Hepatocyte (in vitro differentiated cells): ENCODE results near the gene PDCL2. TPM values are rescaled to one million over a fixed set of nuclear protein-coding genes. Genes with fewer than 3 reads are reported as not detected.

Source experiments
- DNase-seq: peaks from one replicate; pipeline ENCODE4 v3.0.0-alpha.2; 2016; ENCODE audit warnings: low spot score
- H2AFZ ChIP-seq: fragments of 200-600 bp; sonication (generic); 2 replicates; pipeline ENCODE4 v1.6.0; 2016; ENCODE audit warnings: antibody characterized with exemption, mild to moderate bottlenecking
- H3K27ac ChIP-seq: fragments of 200-600 bp; sonication (generic); 2 replicates; pipeline ENCODE4 v1.5.1; 2016; ENCODE audit warnings: mild to moderate bottlenecking
- H3K27me3 ChIP-seq: fragments of 200-600 bp; sonication (generic); 2 replicates; pipeline ENCODE4 v1.6.1; 2016
- H3K36me3 ChIP-seq: fragments of 200-600 bp; sonication (generic); replicated peaks from 2 replicates; pipeline ENCODE4 v1.5.1; 2016; ENCODE audit warnings: low read depth; ENCODE audit not compliant: insufficient read depth
- H3K4me1 ChIP-seq: fragments of 200-600 bp; sonication (generic); 2 replicates; pipeline ENCODE4 v1.5.1; 2016; ENCODE audit warnings: mild to moderate bottlenecking, moderate library complexity; ENCODE audit not compliant: insufficient read depth
- H3K4me2 ChIP-seq: fragments of 200-600 bp; sonication (generic); 2 replicates; pipeline ENCODE4 v1.6.0; 2016
- H3K4me3 ChIP-seq: fragments of 200-600 bp; sonication (generic); 2 replicates; pipeline ENCODE4 v1.5.1; 2016; ENCODE audit warnings: mild to moderate bottlenecking
- H3K79me2 ChIP-seq: fragments of 200-600 bp; sonication (generic); 2 replicates; pipeline ENCODE4 v1.6.0; 2017; ENCODE audit warnings: mild to moderate bottlenecking
- H3K9me2 ChIP-seq: fragments of 200-600 bp; sonication (generic); replicated peaks from 2 replicates; pipeline ENCODE4 v1.6.0; 2017; ENCODE audit warnings: mild to moderate bottlenecking; ENCODE audit not compliant: insufficient read depth
- H3K9me3 ChIP-seq: fragments of 200-600 bp; sonication (generic); 2 replicates; pipeline ENCODE4 v1.5.1; 2016; ENCODE audit warnings: low read depth, mild to moderate bottlenecking
- H4K20me1 ChIP-seq: fragments of 200-600 bp; sonication (generic); 2 replicates; pipeline ENCODE4 v1.6.0; 2016; ENCODE audit warnings: mild to moderate bottlenecking; ENCODE audit not compliant: insufficient read depth, poor library complexity, severe bottlenecking
- EZH2 ChIP-seq: fragments of 200-600 bp; sonication (generic); IDR thresholded peaks from 2 replicates; pipeline ENCODE4 v1.6.1; 2016; ENCODE audit warnings: antibody characterized with exemption, mild to moderate bottlenecking, borderline replicate concordance
- EZH2phosphoT487 ChIP-seq: fragments of 200-600 bp; sonication (generic); IDR thresholded peaks from one replicate; pipeline ENCODE4 v1.6.1; 2018; ENCODE audit warnings: antibody characterized with exemption, mild to moderate bottlenecking, low read depth, moderate library complexity; ENCODE audit not compliant: unreplicated experiment, severe bottlenecking
- WGBS: methylation state at CpG from one replicate; pipeline ENCODE4 v1.1.6; 2016; ENCODE audit warnings: low lambda C conversion rate; ENCODE audit errors: missing lambda C conversion rate; 5-methylcytosine and 5-hydroxymethylcytosine counted together
- polyA plus RNA-seq: library from polyadenylated mRNA; unstranded; fragments of >200 nt; fragmentation: Nextera tagmentation; extraction: Ambion mirVana; gene quantifications from 2 replicates; pipeline ENCODE4 v1.2.1, GENCODE V29; 2016
- total RNA-seq: library from RNA; depleted of rRNA; stranded (reverse); fragments of >200 nt; gene quantifications from 2 replicates; pipeline ENCODE4 v1.2.3, GENCODE V29; 2014
- TF ChIP-seq, protein P1 (sequence below): fragments of 200-600 bp; sonication (generic); IDR thresholded peaks from 2 replicates; pipeline ENCODE4 v1.5.1; 2016; ENCODE audit warnings: antibody characterized with exemption, mild to moderate bottlenecking; ENCODE audit not compliant: poor library complexity

Gene PDCL2
- total and polyA plus RNA-seq, 2 experiments from 2014 or later: not detected

GRCh38 chr4:55524844-55525571, 67.0 kb downstream of the PDCL2 start:
- H3K4me3 ChIP-seq: no peak overlapping the region
- H3K4me1 ChIP-seq: no peaks in the 10 kb centered on the region
- H3K4me2 ChIP-seq: no peak overlapping the region
- H3K79me2 ChIP-seq: peaks cover 96% of the 10 kb centered on the region
- no peak overlapping the region for H3K27ac ChIP-seq
- no peaks in the 10 kb centered on the region for H3K27me3 ChIP-seq
- 92% methylated on average over 4 of the region's 4 CpGs for WGBS
- H2AFZ ChIP-seq: no peak overlapping the region
- no peaks in the 10 kb centered on the region for H3K36me3 ChIP-seq
- TF ChIP-seq EZH2: no peak
- TF ChIP-seq EZH2phosphoT487: no peak
- TF ChIP-seq, protein P1, sequence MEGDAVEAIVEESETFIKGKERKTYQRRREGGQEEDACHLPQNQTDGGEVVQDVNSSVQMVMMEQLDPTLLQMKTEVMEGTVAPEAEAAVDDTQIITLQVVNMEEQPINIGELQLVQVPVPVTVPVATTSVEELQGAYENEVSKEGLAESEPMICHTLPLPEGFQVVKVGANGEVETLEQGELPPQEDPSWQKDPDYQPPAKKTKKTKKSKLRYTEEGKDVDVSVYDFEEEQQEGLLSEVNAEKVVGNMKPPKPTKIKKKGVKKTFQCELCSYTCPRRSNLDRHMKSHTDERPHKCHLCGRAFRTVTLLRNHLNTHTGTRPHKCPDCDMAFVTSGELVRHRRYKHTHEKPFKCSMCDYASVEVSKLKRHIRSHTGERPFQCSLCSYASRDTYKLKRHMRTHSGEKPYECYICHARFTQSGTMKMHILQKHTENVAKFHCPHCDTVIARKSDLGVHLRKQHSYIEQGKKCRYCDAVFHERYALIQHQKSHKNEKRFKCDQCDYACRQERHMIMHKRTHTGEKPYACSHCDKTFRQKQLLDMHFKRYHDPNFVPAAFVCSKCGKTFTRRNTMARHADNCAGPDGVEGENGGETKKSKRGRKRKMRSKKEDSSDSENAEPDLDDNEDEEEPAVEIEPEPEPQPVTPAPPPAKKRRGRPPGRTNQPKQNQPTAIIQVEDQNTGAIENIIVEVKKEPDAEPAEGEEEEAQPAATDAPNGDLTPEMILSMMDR: no peak
- no peaks in the 10 kb centered on the region for H3K9me3 ChIP-seq
- H3K9me2 ChIP-seq: no peaks in the 10 kb centered on the region
- no peak for DNase-seq
- H4K20me1 ChIP-seq: no peaks in the 10 kb centered on the region

DNA sequence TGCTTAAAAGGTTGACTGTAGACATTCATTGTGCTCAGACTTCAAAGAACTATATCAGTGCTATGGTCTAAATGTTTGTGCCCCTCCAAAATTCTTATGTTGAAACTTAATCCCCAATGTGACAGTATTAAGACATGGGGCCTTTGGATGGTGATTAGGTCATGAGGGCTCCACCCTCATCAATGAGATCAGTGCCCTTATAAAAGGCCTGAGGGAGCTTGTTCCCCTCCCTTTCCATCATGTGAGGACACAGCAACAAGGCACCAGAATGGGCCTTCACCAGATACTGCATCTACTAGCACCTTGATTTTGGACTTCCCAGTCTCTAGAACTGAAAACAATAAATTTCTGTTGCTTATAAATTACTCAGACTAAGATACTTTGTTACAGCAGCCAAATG, 73.6 kb downstream of the PDCL2 start:
- DNase-seq: no peak
- no peak overlapping the region for H2AFZ ChIP-seq

DNA sequence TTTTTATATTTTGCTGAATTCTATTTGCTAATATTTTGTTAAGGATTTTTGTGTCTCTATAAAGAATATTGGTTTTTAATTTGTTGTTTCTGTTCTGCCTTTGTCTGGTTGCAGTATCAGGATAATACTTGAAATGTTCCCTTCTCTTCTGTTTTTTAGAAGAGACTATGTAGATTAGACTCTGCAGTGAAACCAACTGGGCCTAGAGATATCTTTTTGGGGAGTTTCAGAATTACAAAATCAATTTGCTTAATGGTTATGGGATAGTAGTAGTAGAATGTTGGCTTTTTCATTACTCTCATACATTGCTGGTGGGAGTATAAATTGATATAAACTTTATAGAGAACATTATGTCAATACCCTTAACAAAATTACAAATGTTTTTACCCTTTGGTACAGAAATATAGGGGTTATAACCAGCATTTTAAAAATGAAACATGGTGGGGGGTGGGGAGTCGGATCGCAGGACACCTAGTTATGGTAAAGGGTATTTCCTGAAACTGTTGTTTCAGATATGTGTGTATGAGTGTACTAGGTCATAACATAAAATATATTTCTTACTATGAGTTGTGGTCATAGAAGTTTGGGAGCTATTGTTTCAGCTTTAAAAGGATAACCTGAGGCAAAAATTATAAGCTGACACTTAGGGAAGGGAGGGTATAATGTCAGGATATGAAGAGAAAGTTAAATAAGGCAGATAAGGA, 74.4 kb downstream of the PDCL2 start:
- peaks cover 76% of the 10 kb centered on the region for H3K79me2 ChIP-seq
- no peak overlapping the region for H3K27ac ChIP-seq
- 100% methylated on average over 2 of the region's 2 CpGs for WGBS
- H3K4me3 ChIP-seq: no peak overlapping the region
- H3K36me3 ChIP-seq: no peaks in the 10 kb centered on the region
- no peaks in the 10 kb centered on the region for H3K9me2 ChIP-seq
- TF ChIP-seq EZH2: no peak
- TF ChIP-seq, protein P1: no peak
- TF ChIP-seq EZH2phosphoT487: no peak
- no peak for DNase-seq
- no peak overlapping the region for H2AFZ ChIP-seq
- H3K4me2 ChIP-seq: no peak overlapping the region
- no peaks in the 10 kb centered on the region for H3K9me3 ChIP-seq
- H3K27me3 ChIP-seq: no peaks in the 10 kb centered on the region
- H4K20me1 ChIP-seq: no peaks in the 10 kb centered on the region
- no peaks in the 10 kb centered on the region for H3K4me1 ChIP-seq

More for the DNA sequence above, 73.6 kb downstream of the PDCL2 start:
- H3K27me3 ChIP-seq: no peaks in the 10 kb centered on the region
- H3K4me1 ChIP-seq: no peaks in the 10 kb centered on the region
- peaks cover 80% of the 10 kb centered on the region for H3K79me2 ChIP-seq
- H3K4me2 ChIP-seq: no peak overlapping the region
- H3K4me3 ChIP-seq: no peak overlapping the region
- no peaks in the 10 kb centered on the region for H3K36me3 ChIP-seq
- TF ChIP-seq, protein P1: no peak
- TF ChIP-seq EZH2: no peak
- TF ChIP-seq EZH2phosphoT487: no peak
- H3K9me3 ChIP-seq: no peaks in the 10 kb centered on the region
- H4K20me1 ChIP-seq: no peaks in the 10 kb centered on the region
- no peak overlapping the region for H3K27ac ChIP-seq
- H3K9me2 ChIP-seq: no peaks in the 10 kb centered on the region
